IPS DF 4.7 (cell line): ENCODE data around the gene RAP1A.

Source experiments
- DNase-seq: peaks from one replicate; pipeline ENCODE4 v3.0.0-alpha.2; 2013; ENCODE audit warnings: low spot score; ENCODE audit errors: extremely low read depth

Gene RAP1A

GRCh38 chr1:111756124-111756513 is 136.5 kb downstream of the RAP1A start:
- DNase-seq = no peak

GRCh38 chr1:111758373-111758772 is 138.8 kb downstream of the RAP1A start:
- no peak for DNase-seq

- DNase-seq = no peak
These were observed 142.1 kb downstream of the RAP1A start for GRCh38 chr1:111761717-111762116.

GRCh38 chr1:111762332-111762731 is 142.7 kb downstream of the RAP1A start:
- DNase-seq = no peak
